ENCODE data around the gene ZNF668. TPM values are rescaled to one million over a fixed set of nuclear protein-coding genes. Genes with fewer than 3 reads are reported as not detected.
A peak's percentile ranks its signal among the peaks of the same experiment; 100 is the strongest.

The ZNF668 gene
- total and polyA plus RNA-seq, 2 of the 13 experiments (the other 11 are each of a cell fraction or from before 2014, with no cell fraction given): 3.8 to 9.8 TPM

GRCh38 chr16:31023252-31023602 is 50.8 kb downstream of the ZNF668 start:
- WGBS (ENCODE audit: low lambda C conversion rate): 22% methylated on average over 4 of the region's 4 CpGs
- ATAC-seq: peak; percentile 5; the same call in 1 of the 3 replicates
- H2AFZ ChIP-seq (ENCODE audit: low read length): no peak overlapping the region
- H3K9me3 ChIP-seq (ENCODE audit: low read length): no peaks in the 10 kb centered on the region
- TF ChIP-seq KAT7 (CRISPR knock-in tag; IDR thresholded peaks at IDR 0.05; ENCODE audit: borderline replicate concordance) (peak; percentile 21; the same call in 1 of the 2 replicates), RFX3 (CRISPR knock-in tag; IDR thresholded peaks at IDR 0.05) (no peak), RFXAP (CRISPR knock-in tag; IDR thresholded peaks at IDR 0.05; ENCODE audit: borderline replicate concordance) (peak; percentile 38; the same call in 1 of the 2 replicates), ZNF121 (CRISPR knock-in tag; IDR thresholded peaks at IDR 0.05) (peak; percentile 95), ZMYM3 (CRISPR knock-in tag; IDR thresholded peaks at IDR 0.05) (peak; percentile 65; the same call in 1 of the 2 replicates), STAT6 (CRISPR knock-in tag; IDR thresholded peaks at IDR 0.05; ENCODE audit: borderline replicate concordance) (0 out of 2 replicates have a peak, but pooled peaks have one; percentile 53), ARID4A (CRISPR knock-in tag; IDR thresholded peaks at IDR 0.05; ENCODE audit: borderline replicate concordance) (0 out of 2 replicates have a peak, but pooled peaks have one; percentile 9), PAX8 (CRISPR knock-in tag; IDR thresholded peaks at IDR 0.05; ENCODE audit: borderline replicate concordance) (no peak)
- POLR2A ChIA-PET: interaction anchor here (0.6 to 5.8 kb wide), 8 partner anchors 11 to 119 kb away, joined by 3 to 41 read pairs (median 10); partner anchors contain the start of genes KAT8, STX4, ZNF646 and ZNF668
- BruUV-seq (replicated peaks): no TSS peak
- H3K9ac ChIP-seq (ENCODE audit: insufficient read depth, low read depth, low read length): no peak overlapping the region
- intact Hi-C loops (cut with micrococcal nuclease; ENCODE audit: unreplicated experiment): no loop called here
- CTCF ChIA-PET (ENCODE audit: low intra/inter-chr PET ratio, low total read pairs): no interaction called here
- H3K4me1 ChIP-seq (ENCODE audit: insufficient read depth, low read length): peaks cover 51% of the 10 kb centered on the region
- H3K27ac ChIP-seq (ENCODE audit: extremely low read length, insufficient read depth, low read length): peak overlapping the region; percentile 16
- H4K20me1 ChIP-seq (ENCODE audit: insufficient read depth, low read length): no peaks in the 10 kb centered on the region
- H3K4me3 ChIP-seq (replicated peaks in 1 of 3; ENCODE audit: insufficient read depth in 1 of 3, low read depth in 2 of 3, low read length in 3 of 3): peak overlapping the region in 2 of 3 experiments; percentile 19 to 43; a peak in 2 of 6 replicates
- no peak for FAIRE-seq
- in situ Hi-C loops (cut with HindIII; ENCODE audit: extremely low pct_ligation_motif_present, low pct_unique_long_range_greater_than_20kb): no loop called here
- peaks cover 0 to 2% of the 10 kb centered on the region in 2 experiments; a peak in 1 of 5 replicates for H3K27me3 ChIP-seq (ENCODE audit: control insufficient read depth in 1 of 2, insufficient read depth in 2 of 2, low read length in 2 of 2)
- H3K4me2 ChIP-seq (ENCODE audit: low read depth, low read length): peak overlapping the region; percentile 69
- H3K36me3 ChIP-seq (replicated peaks in 1 of 2; ENCODE audit: control insufficient read depth in 1 of 2, insufficient read depth in 2 of 2, low read length in 2 of 2): no peaks in the 10 kb centered on the region
- DNase-seq (ENCODE audit: low spot score): no peak
- H3K79me2 ChIP-seq (ENCODE audit: insufficient read depth, low read length): no peaks in the 10 kb centered on the region

All from HepG2 (cell line).